KOPT-K1 (cell line): ENCODE results near the gene C13orf46.
"Not testable (repeated sequence)": the region's sequence is repeated elsewhere in the genome, so short reads cannot be mapped to it uniquely, and the experiment has no call there.

Experiments used
- H3K27ac ChIP-seq: fragments of 200-600 bp; sonication (generic); 2 replicates; pipeline ENCODE4 v1.5.1; 2016; ENCODE audit warnings: antibody characterized with exemption, mild to moderate bottlenecking, low read depth, low read length; ENCODE audit not compliant: poor library complexity, severe bottlenecking
- H3K36me3 ChIP-seq: fragments of 200-600 bp; sonication (generic); 2 replicates; pipeline ENCODE4 v1.5.1; 2017; ENCODE audit warnings: antibody characterized with exemption, mild to moderate bottlenecking, low read length, moderate library complexity; ENCODE audit not compliant: insufficient read depth
- H3K9me3 ChIP-seq: fragments of 200-600 bp; sonication (generic); 2 replicates; pipeline ENCODE4 v1.5.1; 2017; ENCODE audit warnings: antibody characterized with exemption, low read length, mild to moderate bottlenecking; ENCODE audit not compliant: insufficient read depth, poor library complexity, severe bottlenecking

C13orf46 gene

DNA sequence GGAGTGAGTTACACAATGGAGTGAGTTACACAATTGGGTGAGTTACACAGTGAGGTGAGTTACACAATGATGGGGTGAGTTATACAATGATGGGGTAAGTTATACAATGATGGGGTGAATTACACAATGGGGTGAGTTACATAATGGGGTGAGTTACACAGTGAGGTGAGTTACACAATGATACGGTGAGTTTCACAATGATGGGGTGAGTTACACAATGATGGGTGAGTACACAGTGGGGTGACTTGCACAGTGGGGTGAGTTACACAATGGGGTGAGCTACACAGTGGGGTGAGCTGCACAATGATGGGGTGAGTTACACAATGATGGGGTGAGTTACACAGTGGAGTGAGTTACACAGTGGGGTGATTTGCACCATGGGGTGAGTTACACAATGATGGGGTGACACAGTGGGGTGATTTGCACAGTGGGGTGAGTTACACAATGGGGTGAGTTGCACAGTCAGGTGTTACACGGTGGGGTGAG, 57.5 kb downstream of the C13orf46 start:
- Histone ChIP-seq H3K27ac (no peak overlapping the region), H3K36me3 (no peaks in the 10 kb centered on the region), H3K9me3 (peaks cover under 1% of the 10 kb centered on the region)

DNA sequence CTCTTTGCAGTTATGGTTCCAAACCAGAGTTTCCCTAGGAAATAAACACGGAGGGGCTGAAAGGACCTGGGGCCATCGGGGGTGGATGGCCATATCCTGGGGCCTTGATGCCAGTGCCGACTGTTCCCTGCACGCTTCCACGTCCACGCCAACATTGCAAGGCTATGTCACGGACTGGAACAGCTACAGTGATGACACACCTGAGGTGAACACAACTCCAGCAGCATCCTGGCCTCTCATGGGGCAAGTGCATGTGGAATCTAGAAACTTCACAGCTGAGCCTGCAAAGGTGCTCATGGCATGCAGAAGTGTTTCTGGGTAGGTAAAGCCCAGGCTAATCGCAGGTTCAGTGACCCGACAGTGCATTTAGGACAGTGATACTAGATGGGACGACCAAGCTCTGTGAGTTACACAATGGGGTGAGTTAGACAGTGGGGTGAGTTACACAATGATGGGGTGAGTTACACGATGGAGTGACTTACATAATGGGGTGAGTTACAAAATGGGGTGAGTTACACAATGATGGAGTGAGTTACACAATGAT, 58.0 kb downstream of the C13orf46 start:
- Histone ChIP-seq H3K27ac (no peak overlapping the region), H3K9me3 (no peaks in the 10 kb centered on the region), H3K36me3 (no peaks in the 10 kb centered on the region)

DNA sequence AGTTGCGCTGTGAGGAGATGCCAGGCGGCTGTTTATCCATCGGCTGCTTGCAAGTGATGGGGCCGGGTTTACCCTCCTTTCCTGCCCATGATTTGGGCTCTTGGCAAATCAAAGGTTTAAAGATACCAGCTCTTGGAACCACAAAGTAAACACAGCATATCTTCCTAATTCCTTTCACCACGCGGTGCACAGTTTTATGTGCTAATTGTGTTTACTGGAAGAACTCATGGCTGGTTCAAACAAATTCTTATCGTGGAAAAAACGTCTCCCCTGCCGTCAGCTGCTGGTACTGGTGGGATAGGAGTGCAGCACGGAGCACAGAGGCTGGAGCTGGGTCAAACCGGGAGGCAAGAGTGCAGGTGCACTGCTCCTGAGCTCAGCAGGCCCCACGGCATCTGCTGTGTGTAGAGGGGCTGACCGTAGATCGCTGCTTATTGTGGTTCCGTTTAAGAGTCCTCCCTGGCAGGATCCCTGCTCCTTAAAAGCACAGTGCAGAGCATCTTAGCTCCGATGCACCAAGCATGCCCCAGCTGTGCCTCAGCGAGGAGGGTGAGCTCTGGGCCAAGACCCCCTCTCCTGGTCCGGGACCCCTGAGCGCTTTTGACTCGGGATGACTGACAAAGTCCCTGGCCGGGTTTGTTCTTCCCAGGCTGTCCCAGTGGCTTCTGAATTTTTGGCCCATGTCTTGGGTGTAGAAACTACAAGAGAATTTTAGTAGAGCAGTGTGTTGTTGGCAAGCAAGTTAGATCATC, 58.7 kb downstream of the C13orf46 start:
- H3K36me3 ChIP-seq = no peaks in the 10 kb centered on the region
- H3K9me3 ChIP-seq = no peaks in the 10 kb centered on the region
- no peak overlapping the region for H3K27ac ChIP-seq

DNA sequence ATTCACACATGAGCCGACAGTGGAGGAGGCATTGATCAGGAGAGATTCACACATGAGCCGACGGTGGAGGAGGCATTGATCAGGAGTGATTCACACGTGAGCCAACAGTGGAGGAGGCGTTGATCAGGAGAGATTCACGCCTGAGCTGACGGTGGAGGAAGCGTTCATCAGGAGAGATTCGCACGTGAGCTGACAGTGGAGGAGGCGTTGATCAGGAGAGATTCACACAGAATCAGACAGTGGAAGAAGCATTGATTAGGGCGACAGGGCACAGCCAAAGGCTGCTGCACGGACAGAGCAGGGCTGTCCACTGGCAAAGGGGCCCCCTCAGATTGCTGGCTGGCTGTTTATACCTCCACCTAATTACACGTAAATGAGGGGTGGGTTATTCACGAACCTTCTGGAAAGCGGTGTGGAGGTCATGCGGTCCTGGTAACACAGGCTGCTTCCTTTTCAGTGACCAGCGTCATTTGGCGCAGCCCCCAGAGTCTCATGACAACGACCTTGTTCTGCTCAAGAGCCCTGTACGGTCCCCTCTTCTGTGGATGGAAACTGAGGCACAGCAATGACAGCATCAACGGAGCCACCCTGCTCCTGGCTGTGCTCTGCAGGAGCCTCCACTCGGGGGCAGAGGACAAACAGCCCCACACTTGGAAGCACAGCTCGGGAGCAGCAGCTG, 59.4 kb downstream of the C13orf46 start:
- H3K9me3 ChIP-seq = no peaks in the 10 kb centered on the region
- H3K27ac ChIP-seq = no peak overlapping the region
- no peaks in the 10 kb centered on the region for H3K36me3 ChIP-seq

DNA sequence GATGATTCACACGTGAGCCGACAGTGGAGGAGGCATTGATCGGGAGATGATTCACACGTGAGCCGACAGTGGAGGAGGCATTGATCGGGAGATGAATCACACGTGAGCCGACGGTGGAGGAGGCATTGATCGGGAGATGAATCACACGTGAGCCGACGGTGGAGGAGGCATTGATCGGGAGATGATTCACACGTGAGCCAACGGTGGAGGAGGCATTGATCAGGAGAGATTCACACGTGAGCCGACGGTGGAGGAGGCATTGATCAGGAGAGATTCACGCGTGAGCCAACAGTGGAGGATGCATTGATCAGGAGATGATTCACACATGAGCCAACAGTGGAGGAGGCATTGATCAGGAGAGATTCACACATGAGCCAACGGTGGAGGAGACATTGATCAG, 60.0 kb downstream of the C13orf46 start:
- H3K36me3 ChIP-seq, H3K27ac ChIP-seq, H3K9me3 ChIP-seq: not testable (repeated sequence)

DNA sequence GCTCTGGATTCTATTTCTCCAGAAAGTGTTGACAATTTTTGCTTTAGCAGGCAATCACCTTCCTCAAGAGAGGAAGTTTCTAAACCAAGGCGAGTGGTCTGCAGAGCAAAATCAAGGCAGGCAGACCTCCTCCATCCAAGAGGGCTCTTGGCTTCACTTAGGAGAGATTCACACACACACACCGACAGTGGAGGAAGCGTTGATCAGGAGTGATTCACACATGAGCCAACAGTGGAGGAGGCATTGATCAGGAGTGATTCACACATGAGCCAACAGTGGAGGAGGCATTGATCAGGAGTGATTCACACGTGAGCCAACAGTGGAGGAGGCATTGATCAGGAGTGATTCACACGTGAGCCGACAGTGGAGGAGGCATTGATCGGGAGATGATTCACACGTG, 60.5 kb downstream of the C13orf46 start:
- H3K27ac ChIP-seq, H3K36me3 ChIP-seq: not testable (repeated sequence)

DNA sequence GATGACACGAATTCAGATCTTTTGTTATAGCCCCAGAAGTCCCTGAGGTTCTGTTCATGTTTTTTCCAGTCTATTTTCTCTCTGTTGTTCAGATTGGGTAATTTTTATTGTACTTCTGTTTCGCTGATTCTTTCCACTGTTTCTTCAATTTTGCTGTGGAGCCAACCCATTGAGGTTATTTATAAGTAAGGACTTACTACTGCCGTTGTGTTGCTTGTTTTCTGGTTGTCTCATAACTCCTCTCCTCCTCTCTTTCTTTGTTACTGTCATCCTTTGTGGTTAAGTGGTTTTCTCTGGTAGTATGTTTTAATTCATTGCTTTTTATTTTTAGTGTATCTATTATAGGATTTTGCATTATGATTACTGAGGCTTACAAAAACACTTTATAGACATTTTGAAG, 61.3 kb downstream of the C13orf46 start:
- H3K36me3 ChIP-seq = no peaks in the 10 kb centered on the region
- H3K27ac ChIP-seq = no peak overlapping the region
- no peaks in the 10 kb centered on the region for H3K9me3 ChIP-seq

More for the DNA sequence above, 60.5 kb downstream of the C13orf46 start:
- H3K9me3 ChIP-seq = not testable (repeated sequence)

DNA sequence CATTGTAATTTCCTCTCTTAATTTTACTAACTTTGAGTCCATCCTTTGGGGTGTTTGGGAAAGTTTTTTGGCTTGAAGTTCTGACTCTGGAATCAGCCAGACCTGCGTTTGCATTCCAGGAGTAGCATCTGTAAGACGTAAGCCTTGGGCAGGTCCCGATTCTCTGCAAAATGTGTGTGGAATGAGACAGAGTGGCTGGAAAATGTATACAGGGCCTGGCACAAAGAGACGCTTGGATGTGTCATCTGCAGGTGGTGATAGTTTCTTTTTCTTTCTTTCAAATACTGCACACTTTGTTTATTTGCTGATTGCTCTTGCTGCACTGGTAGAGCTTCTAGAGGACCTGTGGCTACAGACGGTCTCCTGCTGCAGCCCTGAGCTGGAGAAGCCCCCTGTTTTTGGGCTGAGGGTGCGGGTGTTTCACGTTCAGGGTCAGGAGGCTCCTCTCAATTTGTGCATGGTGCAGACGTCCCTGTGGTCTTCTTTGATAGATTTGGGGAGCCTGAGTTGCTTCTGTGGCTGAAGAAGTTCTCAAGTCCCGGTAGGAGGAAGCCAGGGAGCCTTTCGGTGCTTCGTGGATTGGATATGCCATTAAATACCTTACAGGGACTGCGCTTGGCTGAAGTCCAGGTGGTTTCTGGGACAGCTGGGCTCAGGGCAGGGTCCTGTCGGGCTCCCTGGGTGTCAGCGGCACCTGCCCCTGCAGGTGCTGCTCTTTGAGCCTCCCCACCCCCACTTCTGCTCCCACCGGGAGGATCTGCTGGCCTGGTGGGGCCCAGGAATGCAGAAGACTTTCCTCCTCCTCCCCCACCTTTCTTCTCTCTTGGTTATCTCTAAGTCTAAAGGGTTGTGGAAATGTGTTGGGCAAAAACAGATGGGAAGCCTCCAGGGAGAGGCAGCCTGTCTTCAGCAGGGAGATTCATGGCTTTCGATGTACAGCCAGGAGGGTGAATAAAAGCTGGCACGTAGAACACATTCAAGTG, 66.0 kb downstream of the C13orf46 start:
- Histone ChIP-seq H3K27ac (no peak overlapping the region), H3K36me3 (no peaks in the 10 kb centered on the region), H3K9me3 (no peaks in the 10 kb centered on the region)

DNA sequence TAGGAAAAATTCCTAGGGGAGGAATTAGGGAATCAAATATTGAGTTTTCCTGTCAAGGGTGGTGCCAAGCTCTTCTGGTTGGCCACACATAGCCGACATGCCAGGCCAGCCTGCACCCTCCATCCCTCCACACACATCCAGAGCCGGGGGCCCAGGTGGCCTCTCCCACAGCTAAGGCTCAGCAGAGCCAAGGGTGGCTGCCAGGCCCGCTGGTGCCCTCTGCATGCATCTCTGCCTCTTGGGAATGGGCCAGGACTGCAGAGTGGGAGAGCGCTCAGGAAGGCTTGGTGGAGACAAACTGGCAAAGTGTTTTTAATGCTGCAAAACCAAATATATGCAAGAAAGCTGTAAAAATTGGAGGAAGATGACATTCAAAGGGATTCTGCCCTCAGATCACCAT, 67.3 kb downstream of the C13orf46 start:
- Histone ChIP-seq H3K36me3 (no peaks in the 10 kb centered on the region), H3K9me3 (no peaks in the 10 kb centered on the region), H3K27ac (no peak overlapping the region)

DNA sequence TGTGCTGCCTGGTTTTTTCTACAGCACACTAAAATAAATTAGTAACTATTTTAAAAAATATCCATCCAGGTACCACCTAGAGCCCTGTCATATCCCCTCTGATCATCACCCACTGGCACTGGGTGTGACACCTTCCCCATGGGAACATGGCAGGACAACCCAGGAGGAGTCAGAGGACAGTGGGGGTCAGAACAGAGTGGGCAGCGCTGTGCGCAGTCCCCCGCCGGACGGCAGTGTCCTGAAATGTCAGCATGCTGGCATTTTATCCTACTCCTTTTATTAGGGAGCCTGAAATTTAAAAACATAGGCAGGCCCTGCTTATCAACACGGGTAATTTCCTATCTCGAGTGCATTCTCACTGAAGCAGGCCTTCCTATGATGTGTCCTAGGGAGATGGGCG, 67.9 kb downstream of the C13orf46 start:
- Histone ChIP-seq H3K36me3 (no peaks in the 10 kb centered on the region), H3K9me3 (no peaks in the 10 kb centered on the region), H3K27ac (no peak overlapping the region)

DNA sequence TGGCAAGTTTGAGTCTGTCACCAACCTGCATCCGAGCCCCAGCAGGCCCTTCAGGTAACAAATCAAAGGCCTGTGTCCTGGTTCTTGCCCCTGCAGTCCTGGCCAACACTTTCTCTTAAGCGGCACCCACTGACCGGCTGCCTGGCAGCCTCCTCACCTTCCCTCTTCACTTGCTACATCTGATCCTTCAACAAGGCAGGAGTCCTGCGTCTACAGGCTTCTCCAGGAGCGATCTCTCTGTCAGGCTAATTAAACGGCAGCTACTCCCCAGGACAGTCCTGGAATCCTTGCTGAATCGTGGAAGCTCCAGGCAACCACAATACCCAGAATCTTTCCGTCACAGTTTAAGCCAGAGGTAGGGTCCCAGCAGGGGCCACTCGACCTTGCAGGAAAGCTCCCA, 68.9 kb downstream of the C13orf46 start:
- Histone ChIP-seq H3K27ac (no peak overlapping the region), H3K36me3 (no peaks in the 10 kb centered on the region), H3K9me3 (no peaks in the 10 kb centered on the region)

DNA sequence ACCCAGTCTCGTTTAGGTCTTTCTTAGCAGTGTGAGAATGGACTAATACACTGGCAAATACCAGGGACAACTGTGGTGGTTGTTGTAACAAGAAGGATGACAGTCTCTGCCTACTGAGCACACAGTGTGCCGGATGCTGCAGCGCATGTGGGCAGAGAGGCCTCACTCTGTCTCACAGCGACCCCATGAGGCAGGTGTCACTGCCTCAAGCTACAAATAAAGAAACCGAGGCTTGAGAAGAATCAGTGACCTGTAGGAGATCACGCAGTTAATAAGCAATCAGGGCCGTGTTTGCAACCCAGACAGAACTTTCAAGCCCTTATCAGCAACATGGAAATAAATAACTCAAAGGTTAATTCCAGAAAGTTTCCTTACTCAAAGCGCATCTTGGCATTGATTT, 69.5 kb downstream of the C13orf46 start:
- H3K36me3 ChIP-seq = no peaks in the 10 kb centered on the region
- no peak overlapping the region for H3K27ac ChIP-seq
- no peaks in the 10 kb centered on the region for H3K9me3 ChIP-seq

DNA sequence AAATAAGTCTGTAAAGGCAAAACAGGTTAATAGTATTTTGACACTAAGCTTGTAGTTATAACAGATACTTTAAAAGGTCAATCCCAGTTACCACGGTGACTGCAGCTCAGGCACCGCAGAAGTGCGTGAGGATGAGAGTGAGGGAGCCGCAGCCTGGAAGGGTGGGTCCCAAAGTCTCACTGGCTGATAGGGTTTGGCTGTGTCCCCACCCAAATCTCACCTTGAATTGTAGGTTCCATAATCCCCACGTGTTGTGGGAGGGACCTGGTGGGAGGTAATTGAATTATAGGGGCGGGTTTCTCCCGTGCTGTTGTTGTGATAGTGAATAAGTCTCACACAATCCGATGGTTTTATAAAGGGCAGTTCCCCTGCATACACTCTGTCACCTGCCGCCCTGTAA, 70.0 kb downstream of the C13orf46 start:
- Histone ChIP-seq H3K36me3 (no peaks in the 10 kb centered on the region), H3K27ac (no peak overlapping the region), H3K9me3 (no peaks in the 10 kb centered on the region)
